ENCODE results near the gene CCDC13. TPM values are rescaled to one million over a fixed set of nuclear protein-coding genes. Genes with fewer than 3 reads are reported as not detected.

The CCDC13 gene
- total RNA-seq, 1 donor from 2014 or later, result 1.3 TPM

DNA sequence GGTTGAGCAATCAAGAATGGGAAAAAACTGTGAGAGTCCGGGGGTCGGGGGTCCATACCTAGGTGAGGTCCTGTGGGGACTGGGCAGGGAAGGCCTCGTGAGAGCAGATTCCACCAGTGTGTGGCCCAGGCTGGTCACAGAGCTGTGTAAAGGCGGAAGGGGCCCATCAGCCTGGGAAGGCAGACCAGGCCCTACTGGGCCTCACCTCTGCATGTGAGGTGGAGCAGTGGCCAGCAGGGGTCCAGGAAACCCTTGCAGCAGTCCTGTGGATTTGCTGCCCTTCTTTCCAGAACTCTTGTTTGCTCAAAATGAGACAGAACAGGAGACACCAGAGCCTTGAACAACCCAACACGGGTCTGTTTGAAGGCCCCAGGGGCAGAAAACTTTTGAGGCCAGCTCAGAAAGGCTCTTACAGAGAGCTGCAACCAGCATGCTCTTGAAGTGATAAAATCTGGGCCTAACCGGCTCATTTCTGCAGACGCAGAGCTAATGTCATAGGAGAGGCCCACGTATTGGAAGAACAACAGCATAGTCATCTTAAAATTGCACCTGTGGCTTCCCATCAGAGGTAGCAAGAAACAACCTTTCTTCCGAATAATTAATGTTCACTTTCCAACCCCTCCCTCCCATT, 40.1 kb downstream of the CCDC13 start:
- Histone ChIP-seq H4K20me1 (ENCODE audit: insufficient read depth, low read length) (no peaks in the 10 kb centered on the region), H3K27ac (ENCODE audit: low read depth, low read length) (no peak overlapping the region)
- no peak overlapping the region for H3K4me3 Mint-ChIP-seq (ENCODE audit: unreplicated experiment)

DNA sequence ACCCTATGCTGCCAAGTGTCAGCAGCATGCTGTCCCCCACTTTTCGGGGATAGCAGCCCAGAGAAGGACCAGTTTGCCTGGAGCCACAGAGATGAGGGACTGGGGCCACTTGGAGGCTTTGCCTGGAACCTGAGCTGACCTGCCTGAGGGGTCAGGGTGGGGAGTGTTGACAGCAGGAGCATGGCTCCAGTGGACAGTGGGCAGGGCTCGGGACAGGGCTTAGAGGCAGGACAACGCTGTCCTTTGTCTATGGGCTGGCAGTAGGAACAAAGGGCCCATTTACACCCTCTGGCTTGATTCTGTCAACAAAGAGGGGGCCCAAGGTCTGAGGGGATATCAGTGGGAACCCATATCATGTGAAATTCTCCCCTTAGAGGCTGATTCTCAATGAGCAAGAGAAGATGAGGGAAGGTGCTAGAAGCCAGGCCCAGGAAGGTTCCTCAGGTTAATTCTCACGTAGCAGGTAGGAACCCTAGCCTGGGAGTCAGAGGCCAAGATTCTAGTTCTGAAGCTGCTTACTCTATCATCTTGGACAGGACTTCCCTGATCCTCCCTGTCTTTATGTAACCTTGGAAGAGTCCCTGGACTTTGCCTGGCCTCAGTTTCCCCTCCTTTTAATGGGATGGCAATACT, 40.7 kb downstream of the CCDC13 start:
- no peaks in the 10 kb centered on the region for H4K20me1 ChIP-seq (ENCODE audit: insufficient read depth, low read length)
- no peaks in the 10 kb centered on the region for H3K4me1 ChIP-seq (ENCODE audit: insufficient read depth, low read length)
- H3K27me3 Mint-ChIP-seq (ENCODE audit: low read depth, unreplicated experiment), result peaks cover 21% of the 10 kb centered on the region
- DNase-seq (ENCODE audit: low read depth) (no peak), FAIRE-seq (no peak)
- H3K27ac Mint-ChIP-seq (ENCODE audit: unreplicated experiment), result no peak overlapping the region
- no peak overlapping the region for H2AFZ ChIP-seq (ENCODE audit: low read depth, low read length)
- H3K4me2 ChIP-seq (ENCODE audit: low read length), result no peak overlapping the region
- peaks cover 8% of the 10 kb centered on the region for H3K9me3 Mint-ChIP-seq (ENCODE audit: unreplicated experiment)
- no peaks in the 10 kb centered on the region for H3K36me3 Mint-ChIP-seq (ENCODE audit: low read depth, unreplicated experiment)
- no peaks in the 10 kb centered on the region for H3K4me1 Mint-ChIP-seq (ENCODE audit: low read depth, unreplicated experiment)
- H3K36me3 ChIP-seq (ENCODE audit: insufficient read depth, low read length), result no peaks in the 10 kb centered on the region
- TF ChIP-seq, protein P1, sequence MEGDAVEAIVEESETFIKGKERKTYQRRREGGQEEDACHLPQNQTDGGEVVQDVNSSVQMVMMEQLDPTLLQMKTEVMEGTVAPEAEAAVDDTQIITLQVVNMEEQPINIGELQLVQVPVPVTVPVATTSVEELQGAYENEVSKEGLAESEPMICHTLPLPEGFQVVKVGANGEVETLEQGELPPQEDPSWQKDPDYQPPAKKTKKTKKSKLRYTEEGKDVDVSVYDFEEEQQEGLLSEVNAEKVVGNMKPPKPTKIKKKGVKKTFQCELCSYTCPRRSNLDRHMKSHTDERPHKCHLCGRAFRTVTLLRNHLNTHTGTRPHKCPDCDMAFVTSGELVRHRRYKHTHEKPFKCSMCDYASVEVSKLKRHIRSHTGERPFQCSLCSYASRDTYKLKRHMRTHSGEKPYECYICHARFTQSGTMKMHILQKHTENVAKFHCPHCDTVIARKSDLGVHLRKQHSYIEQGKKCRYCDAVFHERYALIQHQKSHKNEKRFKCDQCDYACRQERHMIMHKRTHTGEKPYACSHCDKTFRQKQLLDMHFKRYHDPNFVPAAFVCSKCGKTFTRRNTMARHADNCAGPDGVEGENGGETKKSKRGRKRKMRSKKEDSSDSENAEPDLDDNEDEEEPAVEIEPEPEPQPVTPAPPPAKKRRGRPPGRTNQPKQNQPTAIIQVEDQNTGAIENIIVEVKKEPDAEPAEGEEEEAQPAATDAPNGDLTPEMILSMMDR (IDR thresholded peaks at IDR 0.05; ENCODE audit: insufficient read depth, low read depth, low read length), result no peak
- TF ChIP-seq EZH2 (IDR thresholded peaks at IDR 0.05; ENCODE audit: insufficient read depth, low read length), result no peak
- no peak overlapping the region for H3K9ac ChIP-seq (ENCODE audit: low read length)
- no peak overlapping the region for H3K27ac ChIP-seq (ENCODE audit: low read depth, low read length)
- no peaks in the 10 kb centered on the region for H3K27me3 ChIP-seq (ENCODE audit: insufficient read depth, low read length)
- no peak overlapping the region for H3K4me3 Mint-ChIP-seq (ENCODE audit: unreplicated experiment)
- no peaks in the 10 kb centered on the region for H3K79me2 ChIP-seq (ENCODE audit: insufficient read depth, low read length)
- H3K4me3 ChIP-seq (ENCODE audit: insufficient read depth, low read depth, low read length), result no peak overlapping the region
- H3K9me3 ChIP-seq (ENCODE audit: insufficient read depth, low read depth, low read length), result peaks cover 5% of the 10 kb centered on the region

More for the DNA sequence above, 40.1 kb downstream of the CCDC13 start:
- no peaks in the 10 kb centered on the region for H3K4me1 Mint-ChIP-seq (ENCODE audit: low read depth, unreplicated experiment)
- H3K9me3 Mint-ChIP-seq (ENCODE audit: unreplicated experiment), result peaks cover 10% of the 10 kb centered on the region
- H3K4me3 ChIP-seq (ENCODE audit: insufficient read depth, low read depth, low read length), result no peak overlapping the region
- TF ChIP-seq EZH2 (IDR thresholded peaks at IDR 0.05; ENCODE audit: insufficient read depth, low read length), result no peak
- TF ChIP-seq, protein P1 (IDR thresholded peaks at IDR 0.05; ENCODE audit: insufficient read depth, low read depth, low read length), result no peak
- DNase-seq (ENCODE audit: low read depth), result no peak
- no peaks in the 10 kb centered on the region for H3K27me3 ChIP-seq (ENCODE audit: insufficient read depth, low read length)
- no peaks in the 10 kb centered on the region for H3K79me2 ChIP-seq (ENCODE audit: insufficient read depth, low read length)
- peaks cover 5% of the 10 kb centered on the region for H3K9me3 ChIP-seq (ENCODE audit: insufficient read depth, low read depth, low read length)
- no peak overlapping the region for H3K27ac Mint-ChIP-seq (ENCODE audit: unreplicated experiment)
- H3K27me3 Mint-ChIP-seq (ENCODE audit: low read depth, unreplicated experiment), result peaks cover 20% of the 10 kb centered on the region
- no peaks in the 10 kb centered on the region for H3K36me3 Mint-ChIP-seq (ENCODE audit: low read depth, unreplicated experiment)
- H3K9ac ChIP-seq (ENCODE audit: low read length), result no peak overlapping the region
- H2AFZ ChIP-seq (ENCODE audit: low read depth, low read length), result no peak overlapping the region
- no peak overlapping the region for H3K4me2 ChIP-seq (ENCODE audit: low read length)
- FAIRE-seq, result no peak
- no peaks in the 10 kb centered on the region for H3K36me3 ChIP-seq (ENCODE audit: insufficient read depth, low read length)
- H3K4me1 ChIP-seq (ENCODE audit: insufficient read depth, low read length), result no peaks in the 10 kb centered on the region
